ENCODE results near the gene DDX10. TPM values are rescaled to one million over a fixed set of nuclear protein-coding genes. Genes with fewer than 3 reads are reported as not detected.
"Not testable (repeated sequence)": the region's sequence is repeated elsewhere in the genome, so short reads cannot be mapped to it uniquely, and the experiment has no call there.

The DDX10 gene
- total RNA-seq, 2 donors from 2014 or later, result 12.6 to 17.6 TPM

- TF ChIP-seq, protein P1, sequence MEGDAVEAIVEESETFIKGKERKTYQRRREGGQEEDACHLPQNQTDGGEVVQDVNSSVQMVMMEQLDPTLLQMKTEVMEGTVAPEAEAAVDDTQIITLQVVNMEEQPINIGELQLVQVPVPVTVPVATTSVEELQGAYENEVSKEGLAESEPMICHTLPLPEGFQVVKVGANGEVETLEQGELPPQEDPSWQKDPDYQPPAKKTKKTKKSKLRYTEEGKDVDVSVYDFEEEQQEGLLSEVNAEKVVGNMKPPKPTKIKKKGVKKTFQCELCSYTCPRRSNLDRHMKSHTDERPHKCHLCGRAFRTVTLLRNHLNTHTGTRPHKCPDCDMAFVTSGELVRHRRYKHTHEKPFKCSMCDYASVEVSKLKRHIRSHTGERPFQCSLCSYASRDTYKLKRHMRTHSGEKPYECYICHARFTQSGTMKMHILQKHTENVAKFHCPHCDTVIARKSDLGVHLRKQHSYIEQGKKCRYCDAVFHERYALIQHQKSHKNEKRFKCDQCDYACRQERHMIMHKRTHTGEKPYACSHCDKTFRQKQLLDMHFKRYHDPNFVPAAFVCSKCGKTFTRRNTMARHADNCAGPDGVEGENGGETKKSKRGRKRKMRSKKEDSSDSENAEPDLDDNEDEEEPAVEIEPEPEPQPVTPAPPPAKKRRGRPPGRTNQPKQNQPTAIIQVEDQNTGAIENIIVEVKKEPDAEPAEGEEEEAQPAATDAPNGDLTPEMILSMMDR (IDR thresholded peaks at IDR 0.05), result no peak
- H3K27me3 ChIP-seq, result no peaks in the 10 kb centered on the region
- H3K27ac ChIP-seq, result no peak overlapping the region
- no peak for DNase-seq
- no peak overlapping the region for H3K4me3 ChIP-seq
- H3K36me3 ChIP-seq, result no peaks in the 10 kb centered on the region
- H3K9me3 ChIP-seq, result no peaks in the 10 kb centered on the region
- intact Hi-C loops (cut with DNase I), result no loop called here
- H3K4me1 ChIP-seq, result no peaks in the 10 kb centered on the region
- H3K9ac ChIP-seq (ENCODE audit: low read depth in 2 of 2, low read length in 2 of 2), result no peak overlapping the region
Observed at GRCh38 chr11:108774037-108774730, 109.3 kb downstream of the DDX10 start.

DNA sequence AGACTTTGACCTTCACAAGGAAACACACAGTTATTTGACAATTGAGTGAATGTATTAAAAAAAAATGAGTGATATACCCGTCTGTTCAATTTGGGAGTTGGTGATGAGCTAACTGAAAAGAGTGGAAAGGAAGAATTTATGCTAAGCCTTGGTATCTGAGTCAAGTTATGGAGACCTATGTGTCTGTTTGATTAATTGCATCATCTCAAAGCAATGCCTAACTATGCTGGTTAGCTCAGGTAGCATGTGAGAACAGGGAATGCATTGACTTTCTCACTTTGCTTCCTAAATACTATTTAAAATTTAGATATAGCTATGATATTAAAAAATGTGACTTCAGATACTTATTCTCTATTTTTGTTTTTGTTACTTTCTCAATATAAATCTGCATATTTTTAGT is 110.5 kb downstream of the DDX10 start:
- DNase-seq, result no peak
- Histone ChIP-seq H3K36me3 (no peaks in the 10 kb centered on the region), H3K4me3 (no peak overlapping the region), H3K9ac (ENCODE audit: low read depth in 2 of 2, low read length in 2 of 2) (no peak overlapping the region), H3K27me3 (no peaks in the 10 kb centered on the region), H3K9me3 (no peaks in the 10 kb centered on the region), H3K4me1 (no peaks in the 10 kb centered on the region), H3K27ac (no peak overlapping the region)
- TF ChIP-seq, protein P1 (IDR thresholded peaks at IDR 0.05), result no peak
- intact Hi-C loops (cut with DNase I), result no loop called here

DNA sequence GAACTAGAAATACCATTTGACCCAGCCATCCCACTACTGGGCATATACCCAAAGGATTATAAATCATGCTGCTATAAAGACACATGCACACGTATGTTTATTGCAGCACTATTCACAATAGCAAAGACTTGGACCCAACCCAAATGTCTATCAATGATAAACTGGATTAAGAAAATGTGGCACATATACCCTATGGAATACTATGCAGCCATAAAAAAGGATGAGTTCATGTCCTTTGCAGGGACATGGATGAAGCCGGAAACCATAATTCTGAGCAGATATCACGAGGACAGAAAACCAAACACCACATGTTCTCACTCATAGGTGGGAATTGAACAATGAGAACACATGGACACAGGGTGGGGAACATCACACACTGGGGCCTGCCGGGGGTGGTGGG is 114.3 kb downstream of the DDX10 start:
- DNase-seq; H3K27ac ChIP-seq; intact Hi-C loops (cut with DNase I): not testable (repeated sequence)

GRCh38 chr11:108780119-108780518 is 115.2 kb downstream of the DDX10 start:
- Histone ChIP-seq H3K27me3 (no peaks in the 10 kb centered on the region), H3K9me3 (no peaks in the 10 kb centered on the region), H3K4me1 (no peaks in the 10 kb centered on the region), H3K36me3 (no peaks in the 10 kb centered on the region), H3K27ac (no peak overlapping the region), H3K4me3 (no peak overlapping the region), H3K9ac (ENCODE audit: low read depth in 2 of 2, low read length in 2 of 2) (no peak overlapping the region)
- no peak for DNase-seq
- intact Hi-C loops (cut with DNase I), result no loop called here
- TF ChIP-seq, protein P1 (IDR thresholded peaks at IDR 0.05), result no peak

More for the DNA sequence above, 114.3 kb downstream of the DDX10 start:
- not testable (repeated sequence) for H3K36me3 ChIP-seq; H3K4me3 ChIP-seq; H3K9me3 ChIP-seq; H3K27me3 ChIP-seq; H3K9ac ChIP-seq (ENCODE audit: low read depth in 2 of 2, low read length in 2 of 2); H3K4me1 ChIP-seq

DNA sequence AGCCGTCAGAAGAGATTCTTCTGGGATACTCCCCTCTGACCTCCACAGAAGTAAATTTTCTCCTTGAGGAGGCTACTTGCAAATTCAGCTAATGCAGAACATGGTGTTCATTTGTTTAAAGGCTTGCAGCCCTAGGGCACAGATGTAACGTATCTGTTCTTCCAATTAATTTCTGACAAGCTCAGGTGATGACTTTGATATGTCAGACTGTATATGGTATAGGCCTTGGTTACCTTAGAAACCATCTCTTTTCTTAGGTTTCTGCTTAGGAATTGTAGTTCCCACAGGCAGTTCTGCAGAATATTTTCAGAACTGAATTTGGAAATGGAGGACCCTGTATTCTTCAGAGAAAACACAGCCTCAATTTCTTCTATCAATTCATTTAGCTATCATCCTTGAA is 117.1 kb downstream of the DDX10 start:
- H3K36me3 ChIP-seq, result no peaks in the 10 kb centered on the region
- no peak for DNase-seq
- no peaks in the 10 kb centered on the region for H3K4me1 ChIP-seq
- no peak overlapping the region for H3K9ac ChIP-seq (ENCODE audit: low read depth in 2 of 2, low read length in 2 of 2)
- no peak overlapping the region for H3K4me3 ChIP-seq
- TF ChIP-seq, protein P1 (IDR thresholded peaks at IDR 0.05), result no peak
- no peaks in the 10 kb centered on the region for H3K9me3 ChIP-seq
- intact Hi-C loops (cut with DNase I), result no loop called here
- no peak overlapping the region for H3K27ac ChIP-seq
- no peaks in the 10 kb centered on the region for H3K27me3 ChIP-seq

DNA sequence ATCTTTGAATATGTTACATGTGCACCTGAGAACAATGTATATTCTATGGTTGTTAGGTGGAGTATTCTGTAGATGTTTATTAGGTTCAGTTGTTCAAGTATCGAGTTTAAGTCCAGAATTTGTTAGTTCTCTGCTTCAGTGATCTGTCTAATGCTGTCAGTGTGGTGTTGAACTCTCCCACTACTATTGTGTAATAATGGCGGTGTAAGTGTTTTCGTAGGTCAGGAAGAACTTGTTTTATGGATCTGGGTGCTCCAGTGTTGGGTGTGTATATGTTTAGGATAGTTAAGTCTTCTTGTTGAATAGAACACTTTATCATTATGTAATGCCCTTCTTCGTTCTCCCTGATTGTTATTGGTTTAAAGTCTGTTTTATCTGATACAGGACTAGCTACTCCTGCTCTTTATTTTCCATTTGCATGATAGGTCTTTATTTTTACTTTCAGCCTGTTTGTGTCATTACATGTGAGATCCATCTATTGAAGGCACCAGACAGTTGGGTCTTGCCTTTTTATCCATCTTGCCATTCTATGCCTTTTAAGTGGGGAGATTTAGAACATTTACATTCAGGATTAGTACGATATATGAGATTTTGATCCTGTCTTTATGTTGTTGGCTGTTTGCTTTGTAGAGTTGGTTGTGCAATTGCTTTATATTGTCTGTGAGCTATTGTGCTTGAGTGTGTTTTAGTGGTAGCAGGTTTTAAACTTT is 121.6 kb downstream of the DDX10 start:
- Histone ChIP-seq H3K4me3 (no peak overlapping the region), H3K36me3 (no peaks in the 10 kb centered on the region), H3K27ac (no peak overlapping the region), H3K9ac (ENCODE audit: low read depth in 2 of 2, low read length in 2 of 2) (no peak overlapping the region), H3K9me3 (no peaks in the 10 kb centered on the region), H3K27me3 (no peaks in the 10 kb centered on the region), H3K4me1 (no peaks in the 10 kb centered on the region)
- no peak for DNase-seq
- TF ChIP-seq, protein P1 (IDR thresholded peaks at IDR 0.05), result no peak
- intact Hi-C loops (cut with DNase I), result no loop called here

Measured in colonic mucosa (tissue), 4 donors.